WTC11 (cell line): Measurements from ENCODE around the gene CCDC116. TPM values are rescaled to one million over a fixed set of nuclear protein-coding genes. Genes with fewer than 3 reads are reported as not detected.

Experiments used
- ATAC-seq: fragments of 200-7000 bp; cut with Tn5 transposase; 2 replicates; pipeline ENCODE4 v1.10.0; 2021; ENCODE audit warnings: mild to moderate bottlenecking, moderate library complexity
- CTCF ChIA-PET: fragments of 300-600 bp; sonication (Branson Sonifier 250); formaldehyde crosslinking; loops from one replicate; lab custom pipeline; 2021; ENCODE audit warnings: antibody characterized with exemption; lab: Charles Lee
- POLR2A ChIA-PET: fragments of 350-600 bp; sonication (Branson Sonifier 250); formaldehyde crosslinking; loops from one replicate; lab custom pipeline; 2021; ENCODE audit warnings: antibody characterized with exemption; lab: Charles Lee
- DNase-seq: peaks from one replicate; pipeline ENCODE4 v3.0.0; 2021; ENCODE audit warnings: low spot score
- H3K27ac Mint-ChIP-seq: 2 replicates; pipeline ENCODE4 v1.8.0; 2021; ENCODE audit warnings: mixed read lengths
- H3K27me3 Mint-ChIP-seq: 2 replicates; pipeline ENCODE4 v1.8.0; 2021; ENCODE audit warnings: low read depth, mild to moderate bottlenecking, moderate library complexity, mixed read lengths
- H3K36me3 Mint-ChIP-seq: 2 replicates; pipeline ENCODE4 v1.8.0; 2021; ENCODE audit warnings: mixed read lengths
- H3K4me1 Mint-ChIP-seq: 2 replicates; pipeline ENCODE4 v1.8.0; 2022; ENCODE audit warnings: mixed read lengths
- H3K4me3 Mint-ChIP-seq: 2 replicates; pipeline ENCODE4 v1.8.0; 2021; ENCODE audit warnings: mild to moderate bottlenecking, moderate library complexity, mixed read lengths
- H3K9me3 Mint-ChIP-seq: 2 replicates; pipeline ENCODE4 v1.8.0; 2021; ENCODE audit warnings: mixed read lengths
- CREB1 ChIP-seq: sonication (generic); formaldehyde crosslinking; IDR thresholded peaks from 2 replicates; pipeline ENCODE4 v1.8.0; 2023; ENCODE audit warnings: mild to moderate bottlenecking, missing genetic modification reagents
- ESRRA ChIP-seq: sonication (generic); formaldehyde crosslinking; IDR thresholded peaks from 2 replicates; pipeline ENCODE4 v1.8.1; 2022; ENCODE audit warnings: mild to moderate bottlenecking, missing genetic modification reagents, borderline replicate concordance
- FOXP1 ChIP-seq: sonication (generic); formaldehyde crosslinking; IDR thresholded peaks from 2 replicates; pipeline ENCODE4 v1.8.0; 2022; ENCODE audit warnings: missing genetic modification reagents, mild to moderate bottlenecking, moderate library complexity, borderline replicate concordance
- JAZF1 ChIP-seq: fragments of 250-450 bp; sonication (Bioruptor Pico); IDR thresholded peaks from 2 replicates; pipeline ENCODE4 v1.9.0; 2021; ENCODE audit warnings: moderate library complexity, mild to moderate bottlenecking, inconsistent platforms
- KAT7 ChIP-seq: sonication (generic); formaldehyde crosslinking; IDR thresholded peaks from 2 replicates; pipeline ENCODE4 v1.8.1; 2023; ENCODE audit warnings: missing genetic modification reagents, mild to moderate bottlenecking, borderline replicate concordance
- MYBL2 ChIP-seq: sonication (generic); formaldehyde crosslinking; IDR thresholded peaks from 2 replicates; pipeline ENCODE4 v1.8.1; 2023; ENCODE audit warnings: mild to moderate bottlenecking, moderate library complexity, missing genetic modification reagents
- NFE2L1 ChIP-seq: sonication (generic); formaldehyde crosslinking; IDR thresholded peaks from 2 replicates; pipeline ENCODE4 v1.8.1; 2023; ENCODE audit warnings: missing genetic modification reagents
- NR2C2 ChIP-seq: sonication (generic); formaldehyde crosslinking; IDR thresholded peaks from 2 replicates; pipeline ENCODE4 v1.8.0; 2022; ENCODE audit warnings: mild to moderate bottlenecking, missing genetic modification reagents
- NR3C1 ChIP-seq: sonication (generic); formaldehyde crosslinking; conservative IDR thresholded peaks from 2 replicates; pipeline ENCODE4 v1.8.1; 2023; ENCODE audit warnings: low read depth, mild to moderate bottlenecking, missing genetic modification reagents
- PRRX2 ChIP-seq: fragments of 250-450 bp; sonication (Bioruptor Pico); IDR thresholded peaks from 2 replicates; pipeline ENCODE4 v1.8.0; 2021; ENCODE audit warnings: mild to moderate bottlenecking
- RELA ChIP-seq: sonication (generic); formaldehyde crosslinking; IDR thresholded peaks from 2 replicates; pipeline ENCODE4 v1.8.1; 2022; ENCODE audit warnings: missing genetic modification reagents, mild to moderate bottlenecking, borderline replicate concordance
- RORB ChIP-seq: fragments of 250-450 bp; sonication (Bioruptor Pico); IDR thresholded peaks from 2 replicates; pipeline ENCODE4 v1.9.0; 2021; ENCODE audit warnings: mild to moderate bottlenecking
- ZNF219 ChIP-seq: sonication (generic); formaldehyde crosslinking; IDR thresholded peaks from 2 replicates; pipeline ENCODE4 v1.8.0; 2023; ENCODE audit warnings: missing genetic modification reagents, mild to moderate bottlenecking, borderline replicate concordance
- ZNF232 ChIP-seq: sonication (generic); formaldehyde crosslinking; IDR thresholded peaks from 2 replicates; pipeline ENCODE4 v1.8.0; 2022; ENCODE audit warnings: mild to moderate bottlenecking, missing genetic modification reagents
- ZNF317 ChIP-seq: sonication (generic); formaldehyde crosslinking; IDR thresholded peaks from 2 replicates; pipeline ENCODE4 v1.8.1; 2023; ENCODE audit warnings: low read depth, mild to moderate bottlenecking, moderate library complexity, missing genetic modification reagents, borderline replicate concordance
- total RNA-seq: library from RNA; stranded (reverse); gene quantifications from 3 replicates; pipeline ENCODE4 v1.2.3, GENCODE V29; 2021
- TF ChIP-seq, protein P1 (sequence below): sonication (generic); formaldehyde crosslinking; IDR thresholded peaks from 2 replicates; pipeline ENCODE4 v1.8.1; 2022; ENCODE audit warnings: mild to moderate bottlenecking, moderate library complexity, missing genetic modification reagents
- TF ChIP-seq, protein P2 (sequence below): fragments of 250-450 bp; sonication (Bioruptor Pico); IDR thresholded peaks from 2 replicates; pipeline ENCODE4 v2.1.2; 2022; ENCODE audit warnings: mild to moderate bottlenecking, moderate library complexity
- TF ChIP-seq, protein P3 (sequence below): sonication (generic); formaldehyde crosslinking; IDR thresholded peaks from 2 replicates; pipeline ENCODE4 v1.8.0; 2022; ENCODE audit warnings: mild to moderate bottlenecking, missing genetic modification reagents
- TF ChIP-seq, protein P4 (sequence below): fragments of 250-450 bp; sonication (Bioruptor Pico); IDR thresholded peaks from 2 replicates; pipeline ENCODE4 v1.9.0; 2021; ENCODE audit warnings: moderate library complexity, mild to moderate bottlenecking, inconsistent platforms, borderline replicate concordance
- TF ChIP-seq, protein P5 (sequence below): sonication (generic); formaldehyde crosslinking; IDR thresholded peaks from 2 replicates; pipeline ENCODE4 v1.8.1; 2023; ENCODE audit warnings: mild to moderate bottlenecking, missing genetic modification reagents, borderline replicate concordance
- TF ChIP-seq, protein P6 (sequence below): fragments of 250-450 bp; sonication (Bioruptor Pico); IDR thresholded peaks from 2 replicates; pipeline ENCODE4 v1.8.0; 2021; ENCODE audit warnings: mild to moderate bottlenecking

CCDC116 gene
- total RNA-seq, 1 experiment from 2014 or later = 0.57 TPM

DNA sequence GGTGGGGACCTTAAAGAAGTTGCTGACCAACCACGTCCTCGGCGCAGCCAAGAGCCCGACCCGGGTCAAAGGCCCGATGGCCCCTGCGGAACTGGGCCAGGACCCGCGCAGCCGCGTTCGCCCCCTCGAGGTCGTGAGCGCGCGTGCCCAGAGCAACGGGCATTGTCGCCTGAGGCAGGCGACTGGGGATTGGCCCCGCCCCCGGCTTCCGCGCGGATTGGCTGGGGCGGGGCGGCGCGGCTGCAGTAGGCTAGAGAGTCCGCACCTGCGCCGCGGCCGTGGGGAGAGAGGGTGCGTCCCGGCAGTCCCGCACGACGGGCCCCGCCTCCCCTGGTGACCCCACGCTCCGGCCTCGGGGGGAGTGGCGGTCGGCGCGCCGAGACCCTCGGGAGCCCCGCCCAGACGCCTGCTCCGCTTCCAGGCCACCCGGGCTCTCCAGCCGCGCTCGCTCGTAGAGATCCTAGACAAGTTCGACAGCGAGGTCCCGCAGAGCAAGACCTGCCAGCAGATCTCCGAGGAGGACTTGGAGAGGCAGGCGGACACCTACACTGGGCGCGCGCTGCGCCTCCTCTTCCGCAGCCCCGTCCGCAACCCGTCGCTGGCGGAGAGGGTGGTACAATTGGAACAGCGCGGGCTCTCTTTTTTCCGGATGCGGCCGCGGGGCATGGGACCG is 24.9 kb downstream of the CCDC116 start (continued):
- TF ChIP-seq RELA (CRISPR knock-in tag) = peak; percentile 67; the same call in 1 of the 2 replicates
- TF ChIP-seq, protein P1, sequence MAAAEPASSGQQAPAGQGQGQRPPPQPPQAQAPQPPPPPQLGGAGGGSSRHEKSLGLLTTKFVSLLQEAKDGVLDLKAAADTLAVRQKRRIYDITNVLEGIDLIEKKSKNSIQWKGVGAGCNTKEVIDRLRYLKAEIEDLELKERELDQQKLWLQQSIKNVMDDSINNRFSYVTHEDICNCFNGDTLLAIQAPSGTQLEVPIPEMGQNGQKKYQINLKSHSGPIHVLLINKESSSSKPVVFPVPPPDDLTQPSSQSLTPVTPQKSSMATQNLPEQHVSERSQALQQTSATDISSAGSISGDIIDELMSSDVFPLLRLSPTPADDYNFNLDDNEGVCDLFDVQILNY (CRISPR knock-in tag) = peak; percentile 61; the same call in 1 of the 2 replicates
- TF ChIP-seq FOXP1 (CRISPR knock-in tag) = peak; percentile 93
- TF ChIP-seq ZNF219 (CRISPR knock-in tag) = no peak
- TF ChIP-seq ZNF317 (CRISPR knock-in tag) = peak; percentile 47; the same call in 1 of the 2 replicates
- peak; percentile 47; the same call in 1 of the 2 replicates for TF ChIP-seq ZNF232
- TF ChIP-seq, protein P2, sequence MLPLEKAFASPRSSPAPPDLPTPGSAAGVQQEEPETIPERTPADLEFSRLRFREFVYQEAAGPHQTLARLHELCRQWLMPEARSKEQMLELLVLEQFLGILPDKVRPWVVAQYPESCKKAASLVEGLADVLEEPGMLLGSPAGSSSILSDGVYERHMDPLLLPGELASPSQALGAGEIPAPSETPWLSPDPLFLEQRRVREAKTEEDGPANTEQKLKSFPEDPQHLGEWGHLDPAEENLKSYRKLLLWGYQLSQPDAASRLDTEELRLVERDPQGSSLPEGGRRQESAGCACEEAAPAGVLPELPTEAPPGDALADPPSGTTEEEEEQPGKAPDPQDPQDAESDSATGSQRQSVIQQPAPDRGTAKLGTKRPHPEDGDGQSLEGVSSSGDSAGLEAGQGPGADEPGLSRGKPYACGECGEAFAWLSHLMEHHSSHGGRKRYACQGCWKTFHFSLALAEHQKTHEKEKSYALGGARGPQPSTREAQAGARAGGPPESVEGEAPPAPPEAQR = no peak
- peak; percentile 94 for TF ChIP-seq MYBL2 (CRISPR knock-in tag)
- TF ChIP-seq NFE2L1 (CRISPR knock-in tag) = peak; percentile 11; the same call in 1 of the 2 replicates
- no peak for TF ChIP-seq NR2C2 (CRISPR knock-in tag)

DNA sequence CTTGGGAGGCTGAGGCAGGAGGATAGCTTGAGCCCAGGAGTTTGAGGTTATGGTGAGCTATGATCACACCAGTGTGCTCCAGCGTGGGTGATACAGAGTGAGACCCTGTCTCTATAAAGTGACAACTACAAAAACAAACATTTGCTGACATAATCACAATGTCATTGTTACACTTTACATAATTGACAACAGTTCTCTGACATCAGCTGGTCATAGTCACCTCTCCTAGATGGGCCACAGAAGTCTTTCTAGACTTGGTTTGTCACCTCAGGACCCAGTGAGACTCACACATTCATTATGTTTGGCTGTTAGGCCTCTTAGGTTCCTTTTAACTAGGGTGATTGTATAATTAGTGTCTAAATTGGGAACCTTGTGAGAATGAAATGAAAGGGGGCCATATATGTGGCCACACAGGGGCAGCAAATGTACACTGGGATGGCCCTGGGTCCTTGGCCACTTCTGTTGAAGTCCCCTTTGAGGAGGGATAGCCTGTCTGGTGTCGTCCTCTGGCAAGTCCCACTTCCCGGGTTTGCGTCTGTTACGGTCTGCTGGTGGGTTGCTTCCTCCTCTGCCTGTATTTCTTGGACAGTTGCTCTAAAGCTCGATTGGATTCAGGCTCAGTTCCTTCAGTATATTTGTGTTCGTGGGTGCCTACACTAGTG is 27.4 kb downstream of the CCDC116 start:
- H3K27ac Mint-ChIP-seq = no peak overlapping the region
- ATAC-seq (no peak), DNase-seq (no peak)
- peaks cover 12% of the 10 kb centered on the region for H3K27me3 Mint-ChIP-seq
- peaks cover 14% of the 10 kb centered on the region for H3K4me1 Mint-ChIP-seq
- H3K4me3 Mint-ChIP-seq = no peak overlapping the region
- POLR2A ChIA-PET = no interaction called here
- H3K36me3 Mint-ChIP-seq = no peaks in the 10 kb centered on the region
- TF ChIP-seq, protein P3, sequence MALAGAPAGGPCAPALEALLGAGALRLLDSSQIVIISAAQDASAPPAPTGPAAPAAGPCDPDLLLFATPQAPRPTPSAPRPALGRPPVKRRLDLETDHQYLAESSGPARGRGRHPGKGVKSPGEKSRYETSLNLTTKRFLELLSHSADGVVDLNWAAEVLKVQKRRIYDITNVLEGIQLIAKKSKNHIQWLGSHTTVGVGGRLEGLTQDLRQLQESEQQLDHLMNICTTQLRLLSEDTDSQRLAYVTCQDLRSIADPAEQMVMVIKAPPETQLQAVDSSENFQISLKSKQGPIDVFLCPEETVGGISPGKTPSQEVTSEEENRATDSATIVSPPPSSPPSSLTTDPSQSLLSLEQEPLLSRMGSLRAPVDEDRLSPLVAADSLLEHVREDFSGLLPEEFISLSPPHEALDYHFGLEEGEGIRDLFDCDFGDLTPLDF (CRISPR knock-in tag) = no peak
- TF ChIP-seq PRRX2 (CRISPR knock-in tag) (0 out of 2 replicates have a peak, but pooled peaks have one; percentile 28), KAT7 (no peak)
- CTCF ChIA-PET = interaction anchor here (0.6 to 2.6 kb wide), 4 partner anchors 13 to 678 kb away, joined by 3 to 20 read pairs (median 6); partner anchors contain the start of genes LZTR1 and SDF2L1
- peaks cover 3% of the 10 kb centered on the region; the same call in 1 of the 2 replicates for H3K9me3 Mint-ChIP-seq

DNA sequence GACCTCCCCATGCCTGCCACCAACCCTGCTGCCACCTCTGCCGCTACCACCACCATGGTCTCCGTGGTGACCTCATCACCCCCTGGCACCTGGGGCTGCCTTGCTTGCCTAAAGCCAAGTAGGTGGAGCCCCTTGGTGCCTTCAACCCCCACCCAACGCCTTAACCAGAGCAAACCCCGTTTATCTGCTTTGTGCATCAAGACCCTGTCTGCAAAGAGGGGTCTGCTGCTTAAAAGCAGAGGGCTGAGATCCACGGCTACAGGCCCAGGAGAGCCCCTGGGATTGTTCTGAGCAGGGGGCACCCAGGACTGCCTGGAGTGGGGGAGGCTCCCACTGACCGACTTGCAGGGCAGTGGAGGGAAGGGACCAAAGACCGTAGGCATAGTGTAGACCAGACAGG is 28.3 kb downstream of the CCDC116 start:
- Mint-ChIP-seq H3K9me3 (peaks cover 3% of the 10 kb centered on the region; the same call in 1 of the 2 replicates), H3K27ac (no peak overlapping the region), H3K27me3 (peaks cover 12% of the 10 kb centered on the region), H3K4me3 (no peak overlapping the region), H3K4me1 (peaks cover 16% of the 10 kb centered on the region), H3K36me3 (no peaks in the 10 kb centered on the region)
- ChIA-PET POLR2A (no interaction called here), CTCF (no interaction called here)
- DNase-seq = no peak
- no peak for ATAC-seq
- TF ChIP-seq RORB (CRISPR knock-in tag) = no peak
- no peak for TF ChIP-seq JAZF1
- TF ChIP-seq, protein P4, sequence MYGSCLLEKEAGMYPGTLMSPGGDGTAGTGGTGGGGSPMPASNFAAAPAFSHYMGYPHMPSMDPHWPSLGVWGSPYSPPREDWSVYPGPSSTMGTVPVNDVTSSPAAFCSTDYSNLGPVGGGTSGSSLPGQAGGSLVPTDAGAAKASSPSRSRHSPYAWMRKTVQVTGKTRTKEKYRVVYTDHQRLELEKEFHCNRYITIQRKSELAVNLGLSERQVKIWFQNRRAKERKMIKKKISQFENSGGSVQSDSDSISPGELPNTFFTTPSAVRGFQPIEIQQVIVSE = no peak
- TF ChIP-seq, protein P5, sequence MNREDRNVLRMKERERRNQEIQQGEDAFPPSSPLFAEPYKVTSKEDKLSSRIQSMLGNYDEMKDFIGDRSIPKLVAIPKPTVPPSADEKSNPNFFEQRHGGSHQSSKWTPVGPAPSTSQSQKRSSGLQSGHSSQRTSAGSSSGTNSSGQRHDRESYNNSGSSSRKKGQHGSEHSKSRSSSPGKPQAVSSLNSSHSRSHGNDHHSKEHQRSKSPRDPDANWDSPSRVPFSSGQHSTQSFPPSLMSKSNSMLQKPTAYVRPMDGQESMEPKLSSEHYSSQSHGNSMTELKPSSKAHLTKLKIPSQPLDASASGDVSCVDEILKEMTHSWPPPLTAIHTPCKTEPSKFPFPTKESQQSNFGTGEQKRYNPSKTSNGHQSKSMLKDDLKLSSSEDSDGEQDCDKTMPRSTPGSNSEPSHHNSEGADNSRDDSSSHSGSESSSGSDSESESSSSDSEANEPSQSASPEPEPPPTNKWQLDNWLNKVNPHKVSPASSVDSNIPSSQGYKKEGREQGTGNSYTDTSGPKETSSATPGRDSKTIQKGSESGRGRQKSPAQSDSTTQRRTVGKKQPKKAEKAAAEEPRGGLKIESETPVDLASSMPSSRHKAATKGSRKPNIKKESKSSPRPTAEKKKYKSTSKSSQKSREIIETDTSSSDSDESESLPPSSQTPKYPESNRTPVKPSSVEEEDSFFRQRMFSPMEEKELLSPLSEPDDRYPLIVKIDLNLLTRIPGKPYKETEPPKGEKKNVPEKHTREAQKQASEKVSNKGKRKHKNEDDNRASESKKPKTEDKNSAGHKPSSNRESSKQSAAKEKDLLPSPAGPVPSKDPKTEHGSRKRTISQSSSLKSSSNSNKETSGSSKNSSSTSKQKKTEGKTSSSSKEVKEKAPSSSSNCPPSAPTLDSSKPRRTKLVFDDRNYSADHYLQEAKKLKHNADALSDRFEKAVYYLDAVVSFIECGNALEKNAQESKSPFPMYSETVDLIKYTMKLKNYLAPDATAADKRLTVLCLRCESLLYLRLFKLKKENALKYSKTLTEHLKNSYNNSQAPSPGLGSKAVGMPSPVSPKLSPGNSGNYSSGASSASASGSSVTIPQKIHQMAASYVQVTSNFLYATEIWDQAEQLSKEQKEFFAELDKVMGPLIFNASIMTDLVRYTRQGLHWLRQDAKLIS = no peak
- no peak for TF ChIP-seq ESRRA (CRISPR knock-in tag)
- TF ChIP-seq, protein P6, sequence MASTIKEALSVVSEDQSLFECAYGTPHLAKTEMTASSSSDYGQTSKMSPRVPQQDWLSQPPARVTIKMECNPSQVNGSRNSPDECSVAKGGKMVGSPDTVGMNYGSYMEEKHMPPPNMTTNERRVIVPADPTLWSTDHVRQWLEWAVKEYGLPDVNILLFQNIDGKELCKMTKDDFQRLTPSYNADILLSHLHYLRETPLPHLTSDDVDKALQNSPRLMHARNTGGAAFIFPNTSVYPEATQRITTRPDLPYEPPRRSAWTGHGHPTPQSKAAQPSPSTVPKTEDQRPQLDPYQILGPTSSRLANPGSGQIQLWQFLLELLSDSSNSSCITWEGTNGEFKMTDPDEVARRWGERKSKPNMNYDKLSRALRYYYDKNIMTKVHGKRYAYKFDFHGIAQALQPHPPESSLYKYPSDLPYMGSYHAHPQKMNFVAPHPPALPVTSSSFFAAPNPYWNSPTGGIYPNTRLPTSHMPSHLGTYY (CRISPR knock-in tag) = no peak
- no peak for TF ChIP-seq NFE2L1 (CRISPR knock-in tag)
- no peak for TF ChIP-seq NR3C1 (CRISPR knock-in tag)
- TF ChIP-seq CREB1 (CRISPR knock-in tag) = no peak
